A549 (cell line): ENCODE measurements around the gene ERCC6L. TPM values are rescaled to one million over a fixed set of nuclear protein-coding genes. Genes with fewer than 3 reads are reported as not detected.
A peak's percentile ranks its signal among the peaks of the same experiment; 100 is the strongest.

Source experiments
- ATAC-seq, 2 experiments: fragments of 200-7000 bp in 1 of 2; fragments of >200 bp in 1 of 2; cut with Nextera tagmentation in 1 of 2; cut with Tn5 transposase in 1 of 2; 3 replicates each; pipeline versions ENCODE4 v1.8.0 to v1.9.1; 2018 to 2020; ENCODE audit warnings: mild to moderate bottlenecking in 1 of 2, moderate library complexity in 1 of 2
- CTCF ChIA-PET: fragments of 300-600 bp; sonication (Branson Sonifier 250); formaldehyde crosslinking; extraction: SDS; loops from one replicate; lab custom pipeline; 2021; ENCODE audit warnings: antibody characterized with exemption, inconsistent platforms; lab: Yijun Ruan, JAX
- POLR2A ChIA-PET: fragments of 350-600 bp; formaldehyde crosslinking; extraction: SDS; loops from one replicate; lab custom pipeline; 2021; ENCODE audit warnings: antibody characterized with exemption, inconsistent platforms; lab: Yijun Ruan, JAX
- DNase-seq, 2 experiments: peaks; one replicate each; pipeline versions ENCODE4 v3.0.0 to v3.0.0-alpha.2; 2011 to 2016; ENCODE audit warnings: low read depth in 1 of 2, low spot score in 1 of 2
- FAIRE-seq: peaks from 2 replicates; lab custom pipeline; 2011; peaks lifted over from hg19 to GRCh38; lab: Jason Lieb, UNC
- H3K27ac ChIP-seq, 2 experiments: fragments of >200 bp; sonication (Bioruptor Twin); formaldehyde crosslinking; 3 replicates each; pipeline ENCODE4 v1.5.1; 2016 to 2017
- H3K4me1 ChIP-seq: fragments of >200 bp; sonication (Bioruptor Twin); formaldehyde crosslinking; 3 replicates; pipeline ENCODE4 v1.6.1; 2016
- H3K4me2 ChIP-seq: fragments of >200 bp; sonication (Bioruptor Twin); formaldehyde crosslinking; 3 replicates; pipeline ENCODE4 v1.6.1; 2016
- H3K4me3 ChIP-seq: fragments of >200 bp; sonication (Bioruptor Twin); formaldehyde crosslinking; 3 replicates; pipeline ENCODE4 v1.5.1; 2016
- H3K9me3 ChIP-seq: fragments of >200 bp; sonication (Bioruptor Twin); formaldehyde crosslinking; 3 replicates; pipeline ENCODE4 v1.6.1; 2016
- BHLHE40 ChIP-seq: IDR thresholded peaks from 2 replicates; pipeline ENCODE4 v1.6.1; 2012; ENCODE audit warnings: low read depth, low read length, inconsistent platforms
- CEBPB ChIP-seq, 2 experiments: fragments of >200 bp in 1 of 2; sonication (Bioruptor Twin) in 1 of 2; formaldehyde crosslinking in 1 of 2; IDR thresholded peaks; 2 replicates each; pipeline ENCODE4 v1.6.1; 2012 to 2016
- CHD2 ChIP-seq: fragments of 150-350 bp; IDR thresholded peaks from 2 replicates; pipeline ENCODE4 v1.6.1; 2014; ENCODE audit warnings: low read length; ENCODE audit not compliant: partially characterized antibody
- CHD4 ChIP-seq: fragments of 200-600 bp; sonication (generic); IDR thresholded peaks from 2 replicates; pipeline ENCODE4 v1.6.1; 2016; ENCODE audit warnings: antibody characterized with exemption, mild to moderate bottlenecking, borderline replicate concordance
- EHMT2 ChIP-seq: fragments of 200-600 bp; sonication (generic); IDR thresholded peaks from 2 replicates; pipeline ENCODE4 v1.6.1; 2016; ENCODE audit warnings: antibody characterized with exemption, low read depth, mild to moderate bottlenecking, moderate library complexity
- EP300 ChIP-seq, 2 experiments: fragments of >200 bp; sonication (Bioruptor Twin); formaldehyde crosslinking; IDR thresholded peaks; 2 replicates in 1 of 2; 3 replicates in 1 of 2; pipeline ENCODE4 v1.6.1; 2016 to 2017
- HDAC2 ChIP-seq: fragments of 200-600 bp; sonication (generic); IDR thresholded peaks from 2 replicates; pipeline ENCODE4 v1.6.1; 2016
- HOXA7 ChIP-seq: fragments of 250-450 bp; sonication (Bioruptor Pico); IDR thresholded peaks from 2 replicates; pipeline ENCODE4 v1.5.0; 2020; ENCODE audit warnings: mild to moderate bottlenecking, moderate library complexity
- JUNB ChIP-seq: fragments of >200 bp; sonication (Bioruptor Twin); formaldehyde crosslinking; IDR thresholded peaks from 2 replicates; pipeline ENCODE4 v1.6.1; 2016
- MAFK ChIP-seq: fragments of 450-650 bp; IDR thresholded peaks from 2 replicates; pipeline ENCODE4 v1.6.1; 2014; ENCODE audit not compliant: partially characterized antibody
- MYC ChIP-seq: IDR thresholded peaks from 2 replicates; pipeline ENCODE4 v1.6.1; 2012; ENCODE audit warnings: mild to moderate bottlenecking, inconsistent platforms, low read length, improper control_type of control experiment, borderline replicate concordance
- NFE2L2 ChIP-seq: fragments of 150-350 bp; conservative IDR thresholded peaks from 2 replicates; pipeline ENCODE4 v1.6.1; 2014; ENCODE audit warnings: low read length
- NPAS2 ChIP-seq: fragments of 250-450 bp; sonication (Bioruptor Pico); IDR thresholded peaks from 2 replicates; pipeline ENCODE4 v1.8.0; 2022; ENCODE audit warnings: mild to moderate bottlenecking, moderate library complexity, borderline replicate concordance
- NR3C1 ChIP-seq: fragments of >200 bp; sonication (Bioruptor Twin); formaldehyde crosslinking; IDR thresholded peaks from 3 replicates; pipeline ENCODE4 v1.6.1; 2017
- POLR2A ChIP-seq: IDR thresholded peaks from 2 replicates; pipeline ENCODE4 v1.6.1; 2012; ENCODE audit warnings: mild to moderate bottlenecking, low read length
- RNF2 ChIP-seq: fragments of 200-600 bp; sonication (generic); IDR thresholded peaks from 2 replicates; pipeline ENCODE4 v1.6.1; 2016; ENCODE audit warnings: low read depth, mild to moderate bottlenecking, antibody characterized with exemption, moderate library complexity, borderline replicate concordance
- SREBF2 ChIP-seq: fragments of 450-650 bp; IDR thresholded peaks from 2 replicates; pipeline ENCODE4 v1.6.1; 2014; ENCODE audit warnings: mild to moderate bottlenecking, moderate library complexity
- TFCP2L1 ChIP-seq: fragments of 250-450 bp; sonication (Bioruptor Pico); IDR thresholded peaks from 2 replicates; pipeline ENCODE4 v1.5.0; 2021; ENCODE audit warnings: mild to moderate bottlenecking
- ZC3H11A ChIP-seq: fragments of 450-650 bp; IDR thresholded peaks from 2 replicates; pipeline ENCODE4 v1.6.1; 2014; ENCODE audit warnings: antibody characterized with exemption, mild to moderate bottlenecking
- ZFP36 ChIP-seq: fragments of 450-650 bp; IDR thresholded peaks from 2 replicates; pipeline ENCODE4 v1.6.1; 2014; ENCODE audit warnings: borderline replicate concordance; ENCODE audit not compliant: partially characterized antibody
- WGBS: methylation state at CpG from one replicate; pipeline ENCODE4 v1.1.6; 2017; ENCODE audit errors: missing lambda C conversion rate; 5-methylcytosine and 5-hydroxymethylcytosine counted together
- polyA plus RNA-seq, 4 experiments: library from polyadenylated mRNA; depleted of rRNA in 3 of 4; stranded (reverse); fragments of >200 nt; fragmentation: RNase III in 1 of 4; extraction: RNeasy Plus Mini Kit Qiagen cat#74134 plus additional on column Dnase treatment in 1 of 4; gene quantifications; 2 replicates in 3 of 4; 3 replicates in 1 of 4; pipeline ENCODE4 v1.2.3, GENCODE V29; 2011 to 2017
- TF ChIP-seq, protein P1 (sequence below): IDR thresholded peaks from 2 replicates; pipeline ENCODE4 v1.6.1; 2012; ENCODE audit warnings: low read depth, borderline replicate concordance
- TF ChIP-seq, protein P2 (sequence below): fragments of 450-650 bp; IDR thresholded peaks from 2 replicates; pipeline ENCODE4 v1.6.1; 2014; ENCODE audit warnings: antibody characterized with exemption
- TF ChIP-seq, protein P3 (sequence below): fragments of 250-450 bp; sonication (Bioruptor Pico); IDR thresholded peaks from 2 replicates; pipeline ENCODE4 v1.5.0; 2020; ENCODE audit warnings: low read depth, mild to moderate bottlenecking, moderate library complexity
- TF ChIP-seq, protein P4 (sequence below): IDR thresholded peaks from 2 replicates; pipeline ENCODE4 v1.6.1; 2012
- TF ChIP-seq, protein P5 (sequence below): fragments of >200 bp; sonication (Bioruptor Twin); formaldehyde crosslinking; IDR thresholded peaks from 3 replicates; pipeline ENCODE4 v1.6.1; 2016

The ERCC6L gene
- polyA plus RNA-seq, 2 of the 4 experiments (the other 2 are of a cell fraction), result 10.4 to 13.5 TPM

DNA sequence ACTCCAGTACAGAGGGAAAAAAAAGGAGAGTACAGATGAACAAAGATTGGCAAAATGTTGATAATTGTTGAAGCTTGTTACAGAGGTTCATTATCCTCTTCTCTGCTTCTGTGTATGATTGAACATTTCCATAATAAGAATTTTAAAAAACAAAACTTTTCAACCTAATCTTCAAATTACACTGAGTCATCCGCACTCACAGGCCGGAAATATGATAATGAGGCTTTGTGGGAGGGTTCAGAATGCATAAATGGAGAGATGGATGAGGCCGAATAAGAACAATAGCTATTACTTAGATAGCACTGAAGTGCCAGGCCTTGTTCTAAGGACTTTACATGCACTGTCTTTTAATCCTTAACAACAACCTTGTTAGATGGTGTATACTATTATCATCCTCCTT, 4.6 kb upstream of the ERCC6L start:
- ChIA-PET POLR2A (interaction anchor here (1.6 kb wide), 1 partner anchor 34 kb away, joined by 3 read pairs; the partner anchor contains the start of gene RPS4X), CTCF (interaction anchor here (0.8 to 5.7 kb wide), 5 partner anchors 14 to 296 kb away, joined by 3 to 28 read pairs (median 5); partner anchors contain the start of gene RPS4X)
- ATAC-seq, result no peak
- H3K4me3 ChIP-seq, result no peak overlapping the region
- FAIRE-seq, result no peak
- H3K9me3 ChIP-seq, result no peaks in the 10 kb centered on the region
- H3K4me2 ChIP-seq, result no peak overlapping the region
- DNase-seq, result no peak
- WGBS, result 78% methylated on average over 3 of the region's 3 CpGs
- H3K27ac ChIP-seq, result no peak overlapping the region
- H3K4me1 ChIP-seq, result peaks cover 9% of the 10 kb centered on the region; the same call in 2 of the 3 replicates
- TF ChIP-seq HDAC2, result no peak
- no peak for TF ChIP-seq NPAS2 (CRISPR knock-in tag)
- TF ChIP-seq, protein P1, sequence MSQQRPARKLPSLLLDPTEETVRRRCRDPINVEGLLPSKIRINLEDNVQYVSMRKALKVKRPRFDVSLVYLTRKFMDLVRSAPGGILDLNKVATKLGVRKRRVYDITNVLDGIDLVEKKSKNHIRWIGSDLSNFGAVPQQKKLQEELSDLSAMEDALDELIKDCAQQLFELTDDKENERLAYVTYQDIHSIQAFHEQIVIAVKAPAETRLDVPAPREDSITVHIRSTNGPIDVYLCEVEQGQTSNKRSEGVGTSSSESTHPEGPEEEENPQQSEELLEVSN, result no peak
- no peak for TF ChIP-seq EP300 (IDR thresholded peaks at IDR 0.05)
- TF ChIP-seq EHMT2, result no peak

DNA sequence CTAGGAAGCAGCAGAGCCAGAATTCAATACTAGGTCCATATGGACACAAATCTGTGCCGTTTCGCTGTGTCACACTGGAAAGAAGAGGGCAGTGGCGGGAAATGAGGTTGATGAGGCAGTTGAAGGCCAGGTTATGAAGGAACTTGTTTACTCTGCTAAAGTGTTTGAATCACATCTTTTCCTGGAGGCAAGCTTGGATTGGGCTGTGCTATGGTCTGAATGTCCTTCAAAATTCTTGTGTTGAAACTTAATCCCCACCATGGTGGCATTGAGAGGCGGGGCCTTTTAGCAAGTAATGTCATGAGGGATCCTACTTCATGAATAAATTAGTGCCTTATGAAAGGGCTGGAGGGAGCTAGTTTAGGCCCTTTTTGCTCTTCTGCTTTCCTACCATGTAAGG, 2.1 kb upstream of the ERCC6L start:
- POLR2A ChIA-PET, result interaction anchor here (1.2 kb wide), 1 partner anchor 60 kb away, joined by 3 read pairs; the partner anchor contains the start of gene PIN4
- ATAC-seq, result no peak

DNA sequence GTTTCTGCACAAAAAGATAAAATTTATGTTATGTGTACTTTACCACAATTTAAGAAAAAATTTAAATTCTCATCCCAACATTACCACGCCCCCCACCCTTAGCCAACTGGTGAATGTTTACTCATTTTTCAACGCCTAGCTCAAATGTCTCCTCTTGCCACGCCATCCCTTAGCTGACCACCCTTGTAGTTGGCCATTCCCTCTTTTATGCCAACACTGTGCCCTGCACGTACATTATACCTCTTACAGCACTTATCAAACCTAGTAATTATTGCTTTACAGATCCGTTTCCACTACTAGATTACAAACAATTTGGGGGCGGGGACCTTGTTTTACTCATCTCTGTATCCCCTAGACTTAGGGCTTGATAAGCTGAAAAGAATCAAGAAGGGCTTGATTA, 644 bp downstream of the ERCC6L start:
- TF ChIP-seq MYC, result no peak
- no peak for TF ChIP-seq POLR2A
- no peak for TF ChIP-seq BHLHE40
- TF ChIP-seq SREBF2, result no peak
- TF ChIP-seq HOXA7 (CRISPR knock-in tag), result no peak
- peak in 1 of 2 experiments; percentile 10; a peak in 3 of 6 replicates for ATAC-seq

More for the DNA sequence above, 2.1 kb upstream of the ERCC6L start:
- 92% methylated on average over 4 of the region's 4 CpGs for WGBS
- Histone ChIP-seq H3K4me3 (no peak overlapping the region), H3K9me3 (no peaks in the 10 kb centered on the region), H3K4me1 (peaks cover 14% of the 10 kb centered on the region), H3K27ac (no peak overlapping the region)
- no peak for DNase-seq
- TF ChIP-seq CEBPB (IDR thresholded peaks at IDR 0.05) (no peak), CHD4 (no peak), CHD2 (no peak), NR3C1 (no peak), HOXA7 (CRISPR knock-in tag) (no peak), MAFK (no peak), NPAS2 (CRISPR knock-in tag) (no peak), EHMT2 (no peak), ZC3H11A (no peak), TFCP2L1 (CRISPR knock-in tag) (no peak), NFE2L2 (no peak), RNF2 (no peak), JUNB (no peak), ZFP36 (no peak)
- TF ChIP-seq, protein P2, sequence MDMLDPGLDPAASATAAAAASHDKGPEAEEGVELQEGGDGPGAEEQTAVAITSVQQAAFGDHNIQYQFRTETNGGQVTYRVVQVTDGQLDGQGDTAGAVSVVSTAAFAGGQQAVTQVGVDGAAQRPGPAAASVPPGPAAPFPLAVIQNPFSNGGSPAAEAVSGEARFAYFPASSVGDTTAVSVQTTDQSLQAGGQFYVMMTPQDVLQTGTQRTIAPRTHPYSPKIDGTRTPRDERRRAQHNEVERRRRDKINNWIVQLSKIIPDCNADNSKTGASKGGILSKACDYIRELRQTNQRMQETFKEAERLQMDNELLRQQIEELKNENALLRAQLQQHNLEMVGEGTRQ, result no peak
- TF ChIP-seq, protein P1, result no peak
- TF ChIP-seq, protein P3, sequence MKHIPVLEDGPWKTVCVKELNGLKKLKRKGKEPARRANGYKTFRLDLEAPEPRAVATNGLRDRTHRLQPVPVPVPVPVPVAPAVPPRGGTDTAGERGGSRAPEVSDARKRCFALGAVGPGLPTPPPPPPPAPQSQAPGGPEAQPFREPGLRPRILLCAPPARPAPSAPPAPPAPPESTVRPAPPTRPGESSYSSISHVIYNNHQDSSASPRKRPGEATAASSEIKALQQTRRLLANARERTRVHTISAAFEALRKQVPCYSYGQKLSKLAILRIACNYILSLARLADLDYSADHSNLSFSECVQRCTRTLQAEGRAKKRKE (CRISPR knock-in tag), result no peak
- TF ChIP-seq, protein P4, sequence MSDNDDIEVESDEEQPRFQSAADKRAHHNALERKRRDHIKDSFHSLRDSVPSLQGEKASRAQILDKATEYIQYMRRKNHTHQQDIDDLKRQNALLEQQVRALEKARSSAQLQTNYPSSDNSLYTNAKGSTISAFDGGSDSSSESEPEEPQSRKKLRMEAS, result no peak
- TF ChIP-seq, protein P5, sequence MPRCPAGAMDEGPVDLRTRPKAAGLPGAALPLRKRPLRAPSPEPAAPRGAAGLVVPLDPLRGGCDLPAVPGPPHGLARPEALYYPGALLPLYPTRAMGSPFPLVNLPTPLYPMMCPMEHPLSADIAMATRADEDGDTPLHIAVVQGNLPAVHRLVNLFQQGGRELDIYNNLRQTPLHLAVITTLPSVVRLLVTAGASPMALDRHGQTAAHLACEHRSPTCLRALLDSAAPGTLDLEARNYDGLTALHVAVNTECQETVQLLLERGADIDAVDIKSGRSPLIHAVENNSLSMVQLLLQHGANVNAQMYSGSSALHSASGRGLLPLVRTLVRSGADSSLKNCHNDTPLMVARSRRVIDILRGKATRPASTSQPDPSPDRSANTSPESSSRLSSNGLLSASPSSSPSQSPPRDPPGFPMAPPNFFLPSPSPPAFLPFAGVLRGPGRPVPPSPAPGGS, result no peak
- TF ChIP-seq, all 56 proteins: peak for 0
- no peak for FAIRE-seq
- CTCF ChIA-PET, result interaction anchor here (0.6 to 2.0 kb wide), 4 partner anchors 10 to 222 kb away, joined by 3 to 5 read pairs (median 4); no protein-coding TSS in a partner anchor
- H3K4me2 ChIP-seq, result no peak overlapping the region

More for the DNA sequence above, 644 bp downstream of the ERCC6L start:
- Histone ChIP-seq H3K4me1 (peaks cover 14% of the 10 kb centered on the region), H3K4me3 (peak overlapping the region; percentile 62), H3K9me3 (no peaks in the 10 kb centered on the region), H3K27ac (peak overlapping the region; percentile 74 to 87), H3K4me2 (peak overlapping the region; percentile 93)
- WGBS, result 5% methylated on average over 6 of the region's 6 CpGs
- FAIRE-seq (no peak), DNase-seq (no peak)
- ChIA-PET CTCF (interaction anchor here (0.6 kb wide), 1 partner anchor 152 kb away, joined by 3 read pairs; no protein-coding TSS in a partner anchor), POLR2A (interaction anchor here (0.5 to 1.4 kb wide), 8 partner anchors 11 to 111 kb away, joined by 3 to 16 read pairs (median 4); partner anchors contain the start of genes PIN4, RPS4X and RTL5)
